Measurements from ENCODE around the gene CDC42SE2. TPM values are rescaled to one million over a fixed set of nuclear protein-coding genes. Genes with fewer than 3 reads are reported as not detected.

CDC42SE2 gene
- polyA plus RNA-seq, 1 donor from 2014 or later, result 48.2 TPM

DNA sequence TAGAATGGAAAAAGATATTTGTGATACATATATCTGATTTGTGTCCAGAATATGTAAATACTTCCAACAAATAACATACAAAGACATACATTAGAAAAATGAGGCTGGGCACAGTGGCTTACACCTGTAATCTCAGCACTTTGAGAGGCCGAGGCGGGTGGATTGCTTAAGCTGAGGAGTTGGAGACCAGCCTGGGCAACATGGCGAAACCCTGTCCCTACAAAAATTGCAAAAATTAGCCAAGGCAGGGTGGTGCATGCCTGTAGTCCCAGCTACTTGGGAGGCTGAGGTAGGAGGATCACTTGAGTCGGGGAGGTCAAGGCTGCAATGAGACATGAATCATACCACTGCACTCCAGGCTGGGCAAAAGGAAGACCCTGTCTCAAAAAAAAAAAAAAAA, 46.1 kb upstream of the CDC42SE2 start:
- Histone ChIP-seq H3K4me3 (ENCODE audit: low read length) (no peak overlapping the region), H3K36me3 (ENCODE audit: insufficient read depth, low read length) (no peaks in the 10 kb centered on the region), H3K27me3 (ENCODE audit: insufficient read depth, low read depth, low read length) (no peaks in the 10 kb centered on the region), H3F3A (ENCODE audit: insufficient read depth, low read length, poor library complexity, severe bottlenecking) (no peaks in the 10 kb centered on the region), H4K20me1 (ENCODE audit: insufficient read depth) (no peaks in the 10 kb centered on the region), H3K79me2 (replicated peaks; ENCODE audit: insufficient read depth, low read length) (no peaks in the 10 kb centered on the region), H3K9me3 (ENCODE audit: low read length) (no peaks in the 10 kb centered on the region), H3K4me2 (ENCODE audit: low read length) (no peak overlapping the region), H3K9me2 (ENCODE audit: insufficient read depth, low read length) (no peaks in the 10 kb centered on the region), H3K9ac (ENCODE audit: low read length) (no peak overlapping the region), H3K27ac (ENCODE audit: low read length) (no peak overlapping the region), H2AFZ (ENCODE audit: low read depth, low read length) (no peak overlapping the region)
- no peak for TF ChIP-seq MXI1 (conservative IDR thresholded peaks at IDR 0.05; ENCODE audit: poor library complexity, severe bottlenecking)
- TF ChIP-seq TAF1 (IDR thresholded peaks at IDR 0.05; ENCODE audit: low read depth), result no peak
- TF ChIP-seq SMC3 (conservative IDR thresholded peaks at IDR 0.05; ENCODE audit: poor library complexity), result no peak
- no peak for TF ChIP-seq POLR2AphosphoS5 (IDR thresholded peaks at IDR 0.05)
- no peak for TF ChIP-seq RAD21 (conservative IDR thresholded peaks at IDR 0.05)
- no peak for TF ChIP-seq EP300 (conservative IDR thresholded peaks at IDR 0.05; ENCODE audit: poor library complexity, severe bottlenecking)
- TF ChIP-seq, protein P1, sequence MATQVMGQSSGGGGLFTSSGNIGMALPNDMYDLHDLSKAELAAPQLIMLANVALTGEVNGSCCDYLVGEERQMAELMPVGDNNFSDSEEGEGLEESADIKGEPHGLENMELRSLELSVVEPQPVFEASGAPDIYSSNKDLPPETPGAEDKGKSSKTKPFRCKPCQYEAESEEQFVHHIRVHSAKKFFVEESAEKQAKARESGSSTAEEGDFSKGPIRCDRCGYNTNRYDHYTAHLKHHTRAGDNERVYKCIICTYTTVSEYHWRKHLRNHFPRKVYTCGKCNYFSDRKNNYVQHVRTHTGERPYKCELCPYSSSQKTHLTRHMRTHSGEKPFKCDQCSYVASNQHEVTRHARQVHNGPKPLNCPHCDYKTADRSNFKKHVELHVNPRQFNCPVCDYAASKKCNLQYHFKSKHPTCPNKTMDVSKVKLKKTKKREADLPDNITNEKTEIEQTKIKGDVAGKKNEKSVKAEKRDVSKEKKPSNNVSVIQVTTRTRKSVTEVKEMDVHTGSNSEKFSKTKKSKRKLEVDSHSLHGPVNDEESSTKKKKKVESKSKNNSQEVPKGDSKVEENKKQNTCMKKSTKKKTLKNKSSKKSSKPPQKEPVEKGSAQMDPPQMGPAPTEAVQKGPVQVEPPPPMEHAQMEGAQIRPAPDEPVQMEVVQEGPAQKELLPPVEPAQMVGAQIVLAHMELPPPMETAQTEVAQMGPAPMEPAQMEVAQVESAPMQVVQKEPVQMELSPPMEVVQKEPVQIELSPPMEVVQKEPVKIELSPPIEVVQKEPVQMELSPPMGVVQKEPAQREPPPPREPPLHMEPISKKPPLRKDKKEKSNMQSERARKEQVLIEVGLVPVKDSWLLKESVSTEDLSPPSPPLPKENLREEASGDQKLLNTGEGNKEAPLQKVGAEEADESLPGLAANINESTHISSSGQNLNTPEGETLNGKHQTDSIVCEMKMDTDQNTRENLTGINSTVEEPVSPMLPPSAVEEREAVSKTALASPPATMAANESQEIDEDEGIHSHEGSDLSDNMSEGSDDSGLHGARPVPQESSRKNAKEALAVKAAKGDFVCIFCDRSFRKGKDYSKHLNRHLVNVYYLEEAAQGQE (IDR thresholded peaks at IDR 0.05; ENCODE audit: borderline replicate concordance), result no peak

DNA sequence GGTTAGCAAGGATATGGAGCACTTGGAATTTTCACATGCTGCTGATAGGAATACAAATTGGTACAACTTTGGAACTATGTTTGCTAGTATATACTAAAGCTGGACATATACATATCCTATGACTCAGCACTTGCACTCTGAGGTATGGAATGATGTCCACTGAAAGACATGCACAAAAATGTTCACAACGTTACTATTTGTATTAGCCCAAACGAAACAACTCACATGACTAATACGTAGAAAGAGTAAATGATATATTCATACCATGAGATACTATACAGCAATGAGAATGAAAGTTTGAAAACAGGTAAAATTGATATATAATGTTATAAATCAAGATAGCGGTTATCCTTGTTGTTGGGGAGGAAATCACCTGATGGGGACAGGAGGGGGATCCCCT, 45.5 kb upstream of the CDC42SE2 start:
- no peak overlapping the region for H3K9ac ChIP-seq (ENCODE audit: low read length)
- H3K79me2 ChIP-seq (replicated peaks; ENCODE audit: insufficient read depth, low read length), result no peaks in the 10 kb centered on the region
- no peak overlapping the region for H3K4me3 ChIP-seq (ENCODE audit: low read length)
- TF ChIP-seq, protein P2, sequence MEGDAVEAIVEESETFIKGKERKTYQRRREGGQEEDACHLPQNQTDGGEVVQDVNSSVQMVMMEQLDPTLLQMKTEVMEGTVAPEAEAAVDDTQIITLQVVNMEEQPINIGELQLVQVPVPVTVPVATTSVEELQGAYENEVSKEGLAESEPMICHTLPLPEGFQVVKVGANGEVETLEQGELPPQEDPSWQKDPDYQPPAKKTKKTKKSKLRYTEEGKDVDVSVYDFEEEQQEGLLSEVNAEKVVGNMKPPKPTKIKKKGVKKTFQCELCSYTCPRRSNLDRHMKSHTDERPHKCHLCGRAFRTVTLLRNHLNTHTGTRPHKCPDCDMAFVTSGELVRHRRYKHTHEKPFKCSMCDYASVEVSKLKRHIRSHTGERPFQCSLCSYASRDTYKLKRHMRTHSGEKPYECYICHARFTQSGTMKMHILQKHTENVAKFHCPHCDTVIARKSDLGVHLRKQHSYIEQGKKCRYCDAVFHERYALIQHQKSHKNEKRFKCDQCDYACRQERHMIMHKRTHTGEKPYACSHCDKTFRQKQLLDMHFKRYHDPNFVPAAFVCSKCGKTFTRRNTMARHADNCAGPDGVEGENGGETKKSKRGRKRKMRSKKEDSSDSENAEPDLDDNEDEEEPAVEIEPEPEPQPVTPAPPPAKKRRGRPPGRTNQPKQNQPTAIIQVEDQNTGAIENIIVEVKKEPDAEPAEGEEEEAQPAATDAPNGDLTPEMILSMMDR (IDR thresholded peaks at IDR 0.05; ENCODE audit: poor library complexity, severe bottlenecking), result no peak
- TF ChIP-seq POLR2AphosphoS5 (IDR thresholded peaks at IDR 0.05) (no peak), SMC3 (conservative IDR thresholded peaks at IDR 0.05; ENCODE audit: poor library complexity) (no peak), RAD21 (conservative IDR thresholded peaks at IDR 0.05) (no peak), MXI1 (conservative IDR thresholded peaks at IDR 0.05; ENCODE audit: poor library complexity, severe bottlenecking) (no peak), EZH2 (IDR thresholded peaks at IDR 0.05; ENCODE audit: borderline replicate concordance, insufficient read depth, low read length, poor library complexity, severe bottlenecking) (no peak), EP300 (conservative IDR thresholded peaks at IDR 0.05; ENCODE audit: poor library complexity, severe bottlenecking) (no peak), TAF1 (IDR thresholded peaks at IDR 0.05; ENCODE audit: low read depth) (no peak)
- TF ChIP-seq, protein P1 (IDR thresholded peaks at IDR 0.05; ENCODE audit: borderline replicate concordance), result no peak
- no peaks in the 10 kb centered on the region for H3K36me3 ChIP-seq (ENCODE audit: insufficient read depth, low read length)
- H2AFZ ChIP-seq (ENCODE audit: low read depth, low read length), result no peak overlapping the region
- H3K4me2 ChIP-seq (ENCODE audit: low read length), result no peak overlapping the region
- no peaks in the 10 kb centered on the region for H3F3A ChIP-seq (ENCODE audit: insufficient read depth, low read length, poor library complexity, severe bottlenecking)
- no peaks in the 10 kb centered on the region for H4K20me1 ChIP-seq (ENCODE audit: insufficient read depth)
- H3K9me2 ChIP-seq (ENCODE audit: insufficient read depth, low read length), result no peaks in the 10 kb centered on the region
- H3K27ac ChIP-seq (ENCODE audit: low read length), result no peak overlapping the region
- no peaks in the 10 kb centered on the region for H3K27me3 ChIP-seq (ENCODE audit: insufficient read depth, low read depth, low read length)
- H3K9me3 ChIP-seq (ENCODE audit: low read length), result no peaks in the 10 kb centered on the region

Measured in neural cell (in vitro differentiated cells).